IMR-90 (cell line): ENCODE data around the gene PGD. TPM values are rescaled to one million over a fixed set of nuclear protein-coding genes. Genes with fewer than 3 reads are reported as not detected.

ENCODE experiments used
- ATAC-seq: fragments of 200-7000 bp; cut with Tn5 transposase; 2 replicates; pipeline ENCODE4 v1.9.1; 2020; ENCODE audit warnings: low read depth, mild to moderate bottlenecking, moderate library complexity
- BruUV-seq: library from RNA; stranded (reverse); fragments of 400-500 nt; replicated peaks from 2 replicates; lab custom pipeline; 2021; lab: Mats Ljungman, UMichigan
- CTCF ChIA-PET: fragments of 300-600 bp; formaldehyde crosslinking; extraction: SDS; loops from one replicate; lab custom pipeline; 2021; ENCODE audit warnings: antibody characterized with exemption; lab: Yijun Ruan, JAX
- POLR2A ChIA-PET: fragments of 300-600 bp; sonication (Branson Sonifier 250); formaldehyde crosslinking; loops from one replicate; lab custom pipeline; 2022; ENCODE audit warnings: antibody characterized with exemption; ENCODE audit not compliant: unreplicated experiment; lab: Charles Lee
- DNase-seq: peaks from one replicate; pipeline ENCODE4 v3.0.0; 2013
- H2AFZ ChIP-seq: replicated peaks from 2 replicates; pipeline ENCODE3; 2013; ENCODE audit warnings: low read length, mild to moderate bottlenecking; ENCODE audit not compliant: poor library complexity
- H2AK5ac ChIP-seq: 2 replicates; pipeline ENCODE4 v1.6.1; 2013; ENCODE audit warnings: low read depth, low read length, inconsistent platforms
- H2AK9ac ChIP-seq: replicated peaks from 2 replicates; pipeline ENCODE3; 2013; ENCODE audit warnings: mild to moderate bottlenecking, low read depth, low read length, moderate library complexity; ENCODE audit not compliant: poor library complexity
- H2BK120ac ChIP-seq: 2 replicates; pipeline ENCODE4 v1.6.1; 2013; ENCODE audit warnings: low read depth, low read length, inconsistent platforms
- H2BK15ac ChIP-seq: 3 replicates; pipeline ENCODE4 v1.6.1; 2013; ENCODE audit warnings: low read depth, low read length, inconsistent platforms
- H2BK20ac ChIP-seq: 2 replicates; pipeline ENCODE4 v1.6.1; 2013; ENCODE audit warnings: low read depth, mild to moderate bottlenecking, inconsistent platforms, low read length, moderate library complexity
- H2BK5ac ChIP-seq: 2 replicates; pipeline ENCODE4 v1.6.1; 2013; ENCODE audit warnings: mild to moderate bottlenecking, low read depth, low read length, inconsistent platforms; ENCODE audit not compliant: poor library complexity, severe bottlenecking
- H3K14ac ChIP-seq: replicated peaks from 2 replicates; pipeline ENCODE4 v1.6.1; 2013; ENCODE audit warnings: low read depth, low read length, inconsistent platforms
- H3K18ac ChIP-seq: 2 replicates; pipeline ENCODE4 v1.6.1; 2013; ENCODE audit warnings: low read depth, low read length, control low read depth
- H3K23ac ChIP-seq: 2 replicates; pipeline ENCODE4 v1.6.1; 2013; ENCODE audit warnings: low read depth, low read length, inconsistent platforms
- H3K27ac ChIP-seq: 2 replicates; pipeline ENCODE4 v1.5.1; 2013; ENCODE audit warnings: mild to moderate bottlenecking, control low read depth, low read length; ENCODE audit not compliant: insufficient read depth
- H3K27me3 ChIP-seq: 2 replicates; pipeline ENCODE4 v1.6.1; 2013; ENCODE audit warnings: low read length; ENCODE audit not compliant: control insufficient read depth, insufficient read depth
- H3K36me3 ChIP-seq: 2 replicates; pipeline ENCODE4 v1.6.1; 2013; ENCODE audit warnings: low read length, mixed read lengths; ENCODE audit not compliant: control insufficient read depth, insufficient read depth
- H3K4ac ChIP-seq: 2 replicates; pipeline ENCODE4 v1.6.1; 2013; ENCODE audit warnings: low read depth, low read length, inconsistent platforms
- H3K4me1 ChIP-seq: 2 replicates; pipeline ENCODE4 v1.6.1; 2013; ENCODE audit warnings: low read length, mixed read lengths; ENCODE audit not compliant: control insufficient read depth, insufficient read depth
- H3K4me2 ChIP-seq: 2 replicates; pipeline ENCODE4 v1.6.1; 2013; ENCODE audit warnings: low read depth, mild to moderate bottlenecking, control low read depth, low read length, moderate library complexity
- H3K4me3 ChIP-seq: 2 replicates; pipeline ENCODE4 v1.5.1; 2013; ENCODE audit warnings: low read depth, mild to moderate bottlenecking, control low read depth, low read length, moderate library complexity; ENCODE audit not compliant: insufficient read depth
- H3K56ac ChIP-seq: 2 replicates; pipeline ENCODE4 v1.6.1; 2013; ENCODE audit warnings: low read length, inconsistent platforms; ENCODE audit not compliant: insufficient read depth; ENCODE audit errors: extremely low read depth
- H3K79me1 ChIP-seq, 2 experiments: 2 replicates each; pipeline ENCODE4 v1.6.1; 2013; ENCODE audit warnings: low read length in 2 of 2, inconsistent platforms in 1 of 2, low read depth in 1 of 2
- H3K9ac ChIP-seq: 2 replicates; pipeline ENCODE4 v1.6.1; 2013; ENCODE audit warnings: low read depth, low read length, control low read depth
- H3K9me1 ChIP-seq: 2 replicates; pipeline ENCODE4 v1.6.1; 2013; ENCODE audit warnings: low read length, inconsistent platforms; ENCODE audit not compliant: insufficient read depth
- H3K9me3 ChIP-seq: 2 replicates; pipeline ENCODE4 v1.6.1; 2013; ENCODE audit warnings: low read length; ENCODE audit not compliant: control insufficient read depth, insufficient read depth
- H4K20me1 ChIP-seq: 2 replicates; pipeline ENCODE4 v1.6.1; 2013; ENCODE audit warnings: low read length, inconsistent platforms; ENCODE audit not compliant: insufficient read depth
- H4K5ac ChIP-seq: 2 replicates; pipeline ENCODE4 v1.6.1; 2013; ENCODE audit warnings: mild to moderate bottlenecking, low read depth, low read length, control low read depth
- H4K8ac ChIP-seq, 2 experiments: 2 replicates each; pipeline ENCODE4 v1.6.1; 2013; ENCODE audit warnings: low read depth in 2 of 2, low read length in 2 of 2, control low read depth in 1 of 2, inconsistent platforms in 1 of 2
- H4K91ac ChIP-seq: 2 replicates; pipeline ENCODE4 v1.6.1; 2013; ENCODE audit warnings: low read depth, low read length, inconsistent platforms; ENCODE audit not compliant: insufficient read depth
- BHLHE40 ChIP-seq: fragments of 150-350 bp; IDR thresholded peaks from 2 replicates; pipeline ENCODE4 v1.6.1; 2016; ENCODE audit warnings: mild to moderate bottlenecking, low read depth, low read length
- CEBPB ChIP-seq: IDR thresholded peaks from 2 replicates; pipeline ENCODE4 v1.6.1; 2012; ENCODE audit warnings: low read depth, low read length, improper control_type of control experiment
- CHD1 ChIP-seq: IDR thresholded peaks from 2 replicates; pipeline ENCODE4 v1.6.1; 2012; ENCODE audit warnings: low read depth, low read length, improper control_type of control experiment
- CTCF ChIP-seq: conservative IDR thresholded peaks from 2 replicates; pipeline ENCODE4 v1.5.1; 2012; ENCODE audit warnings: mild to moderate bottlenecking, low read depth, low read length, improper control_type of control experiment
- ELK1 ChIP-seq: fragments of 150-350 bp; IDR thresholded peaks from 2 replicates; pipeline ENCODE4 v1.6.1; 2016; ENCODE audit warnings: low read depth, mild to moderate bottlenecking, low read length, moderate library complexity, borderline replicate concordance
- FOS ChIP-seq: fragments of 150-350 bp; IDR thresholded peaks from 2 replicates; pipeline ENCODE4 v1.6.1; 2016; ENCODE audit warnings: low read depth, low read length
- MAFK ChIP-seq: IDR thresholded peaks from 2 replicates; pipeline ENCODE4 v1.6.1; 2012; ENCODE audit warnings: low read depth, low read length, improper control_type of control experiment
- MAZ ChIP-seq: IDR thresholded peaks from 2 replicates; pipeline ENCODE4 v1.6.1; 2012; ENCODE audit warnings: low read depth, mild to moderate bottlenecking, low read length, improper control_type of control experiment, moderate library complexity, borderline replicate concordance
- MXI1 ChIP-seq: IDR thresholded peaks from 2 replicates; pipeline ENCODE4 v1.6.1; 2012; ENCODE audit warnings: low read depth, mild to moderate bottlenecking, low read length, moderate library complexity, borderline replicate concordance
- NFE2L2 ChIP-seq: fragments of 150-350 bp; IDR thresholded peaks from 2 replicates; pipeline ENCODE4 v1.6.1; 2016; ENCODE audit warnings: low read depth, mild to moderate bottlenecking, low read length
- POLR2A ChIP-seq: IDR thresholded peaks from 2 replicates; pipeline ENCODE4 v1.6.1; 2012; ENCODE audit warnings: mild to moderate bottlenecking, low read depth, low read length
- RAD21 ChIP-seq: IDR thresholded peaks from 2 replicates; pipeline ENCODE4 v1.6.1; 2012; ENCODE audit warnings: low read length, improper control_type of control experiment
- RCOR1 ChIP-seq: IDR thresholded peaks from 2 replicates; pipeline ENCODE4 v1.6.1; 2012; ENCODE audit warnings: mild to moderate bottlenecking, low read length, improper control_type of control experiment; ENCODE audit not compliant: insufficient replicate concordance
- RFX5 ChIP-seq: IDR thresholded peaks from 2 replicates; pipeline ENCODE4 v1.8.0; 2012; ENCODE audit warnings: low read depth, mild to moderate bottlenecking, low read length, moderate library complexity
- SMC3 ChIP-seq: fragments of 150-350 bp; IDR thresholded peaks from 2 replicates; pipeline ENCODE4 v1.6.1; 2016; ENCODE audit warnings: low read depth, mild to moderate bottlenecking, antibody characterized with exemption, low read length, moderate library complexity
- USF2 ChIP-seq: fragments of 150-350 bp; IDR thresholded peaks from 2 replicates; pipeline ENCODE4 v1.6.1; 2017; ENCODE audit warnings: mild to moderate bottlenecking, antibody characterized with exemption, low read length, low read depth
- WGBS, 2 experiments: methylation state at CpG; one replicate each; pipeline versions ENCODE4 v1.1.5 to v1.1.7; 2013; ENCODE audit warnings: missing lambda C conversion rate in 2 of 2; ENCODE audit not compliant: insufficient read length in 1 of 2; ENCODE audit errors: extremely low coverage in 2 of 2; 5-methylcytosine and 5-hydroxymethylcytosine counted together
- dilution Hi-C: fragments of 300-500 bp; cut with HindIII; formaldehyde crosslinking; loops from one replicate; pipeline ENCODE4 v1.14.3; 2018; ENCODE audit warnings: low sequenced_read_pairs; ENCODE audit not compliant: unreplicated experiment
- in situ Hi-C: fragments of 300-500 bp; cut with MboI; formaldehyde crosslinking; loops from 3 replicates; pipeline ENCODE4 v1.14.3; 2019; ENCODE audit warnings: low sequenced_read_pairs, inconsistent platforms, mixed read lengths
- intact Hi-C: fragments of 100-400 bp; cut with micrococcal nuclease; formaldehyde crosslinking; loops from 2 replicates; pipeline ENCODE4 v1.10.0; 2022
- polyA plus RNA-seq, 3 experiments: library from polyadenylated mRNA; depleted of rRNA; stranded (reverse); fragments of >200 nt; gene quantifications; 2 replicates each; pipeline ENCODE4 v1.2.3, GENCODE V29; 2012; ENCODE audit warnings: low replicate concordance in 1 of 3
- total RNA-seq: library from RNA; depleted of rRNA; stranded (reverse); fragments of >200 nt; gene quantifications from 2 replicates; pipeline ENCODE4 v1.2.3, GENCODE V29; 2012

PGD gene
- total and polyA plus RNA-seq, 2 of the 4 experiments (the other 2 are of a cell fraction): 118 to 216 TPM

GRCh38 chr1:10456048-10456447 is 57.2 kb downstream of the PGD start:
- Histone ChIP-seq H3K79me1 (no peaks in the 10 kb centered on the region; a peak in 1 of 4 replicates), H3K4ac (no peak overlapping the region), H2BK5ac (no peak overlapping the region), H3K4me2 (no peak overlapping the region), H3K4me1 (peaks cover 3% of the 10 kb centered on the region; the same call in 1 of the 2 replicates), H3K9ac (no peak overlapping the region), H2AFZ (no peak overlapping the region), H3K4me3 (no peak overlapping the region), H2AK9ac (no peak overlapping the region), H3K23ac (no peak overlapping the region), H3K56ac (no peak overlapping the region), H4K20me1 (no peaks in the 10 kb centered on the region), H2BK20ac (no peak overlapping the region), H4K5ac (no peak overlapping the region), H3K18ac (no peak overlapping the region), H4K91ac (no peak overlapping the region), H2AK5ac (no peak overlapping the region), H4K8ac (no peak overlapping the region), H3K27me3 (no peaks in the 10 kb centered on the region), H3K9me3 (no peaks in the 10 kb centered on the region), H3K36me3 (peaks cover 2% of the 10 kb centered on the region; the same call in 1 of the 2 replicates), H3K27ac (no peak overlapping the region), H3K14ac (no peak overlapping the region), H2BK15ac (no peak overlapping the region), H2BK120ac (no peak overlapping the region), H3K9me1 (no peaks in the 10 kb centered on the region; the same call in 1 of the 2 replicates)
- 100% methylated on average over 2 of the region's 5 CpGs; no CpG with 5 or more reads in 1 of the 2 experiments for whole genome bisulfite sequencing, 2 experiments
- ChIA-PET POLR2A (interaction anchor here (0.6 kb wide), 1 partner anchor 10 kb away, joined by 4 read pairs; no protein-coding TSS in a partner anchor), CTCF (no interaction called here)
- in situ Hi-C loops: no loop called here
- BruUV-seq: no TSS peak
- no peak for DNase-seq
- TF ChIP-seq POLR2A (no peak), MXI1 (no peak), MAFK (no peak), MAZ (no peak), RAD21 (no peak), CEBPB (no peak), FOS (no peak), CTCF (no peak), SMC3 (no peak), NFE2L2 (no peak), BHLHE40 (no peak), USF2 (no peak), RFX5 (no peak), ELK1 (no peak), CHD1 (no peak), RCOR1 (no peak)
- dilution Hi-C loops: no loop called here
- intact Hi-C loops: no loop called here
- no peak for ATAC-seq
